IMR-90 (cell line): ENCODE measurements around the gene SRSF4. TPM values are rescaled to one million over a fixed set of nuclear protein-coding genes. Genes with fewer than 3 reads are reported as not detected.

Source experiments
- ATAC-seq: fragments of 200-7000 bp; cut with Tn5 transposase; 2 replicates; pipeline ENCODE4 v1.9.1; 2020; ENCODE audit warnings: low read depth, mild to moderate bottlenecking, moderate library complexity
- BruUV-seq: library from RNA; stranded (reverse); fragments of 400-500 nt; replicated peaks from 2 replicates; lab custom pipeline; 2021; lab: Mats Ljungman, UMichigan
- CTCF ChIA-PET: fragments of 300-600 bp; formaldehyde crosslinking; extraction: SDS; loops from one replicate; lab custom pipeline; 2021; ENCODE audit warnings: antibody characterized with exemption; lab: Yijun Ruan, JAX
- POLR2A ChIA-PET: fragments of 300-600 bp; sonication (Branson Sonifier 250); formaldehyde crosslinking; loops from one replicate; lab custom pipeline; 2022; ENCODE audit warnings: antibody characterized with exemption; ENCODE audit not compliant: unreplicated experiment; lab: Charles Lee
- DNase-seq: peaks from one replicate; pipeline ENCODE4 v3.0.0; 2013
- H2AFZ ChIP-seq: replicated peaks from 2 replicates; pipeline ENCODE3; 2013; ENCODE audit warnings: low read length, mild to moderate bottlenecking; ENCODE audit not compliant: poor library complexity
- H2AK5ac ChIP-seq: 2 replicates; pipeline ENCODE4 v1.6.1; 2013; ENCODE audit warnings: low read depth, low read length, inconsistent platforms
- H2AK9ac ChIP-seq: replicated peaks from 2 replicates; pipeline ENCODE3; 2013; ENCODE audit warnings: mild to moderate bottlenecking, low read depth, low read length, moderate library complexity; ENCODE audit not compliant: poor library complexity
- H2BK120ac ChIP-seq: 2 replicates; pipeline ENCODE4 v1.6.1; 2013; ENCODE audit warnings: low read depth, low read length, inconsistent platforms
- H2BK15ac ChIP-seq: 3 replicates; pipeline ENCODE4 v1.6.1; 2013; ENCODE audit warnings: low read depth, low read length, inconsistent platforms
- H2BK20ac ChIP-seq: 2 replicates; pipeline ENCODE4 v1.6.1; 2013; ENCODE audit warnings: low read depth, mild to moderate bottlenecking, inconsistent platforms, low read length, moderate library complexity
- H2BK5ac ChIP-seq: 2 replicates; pipeline ENCODE4 v1.6.1; 2013; ENCODE audit warnings: mild to moderate bottlenecking, low read depth, low read length, inconsistent platforms; ENCODE audit not compliant: poor library complexity, severe bottlenecking
- H3K14ac ChIP-seq: replicated peaks from 2 replicates; pipeline ENCODE4 v1.6.1; 2013; ENCODE audit warnings: low read depth, low read length, inconsistent platforms
- H3K18ac ChIP-seq: 2 replicates; pipeline ENCODE4 v1.6.1; 2013; ENCODE audit warnings: low read depth, low read length, control low read depth
- H3K23ac ChIP-seq: 2 replicates; pipeline ENCODE4 v1.6.1; 2013; ENCODE audit warnings: low read depth, low read length, inconsistent platforms
- H3K27ac ChIP-seq: 2 replicates; pipeline ENCODE4 v1.5.1; 2013; ENCODE audit warnings: mild to moderate bottlenecking, control low read depth, low read length; ENCODE audit not compliant: insufficient read depth
- H3K27me3 ChIP-seq: 2 replicates; pipeline ENCODE4 v1.6.1; 2013; ENCODE audit warnings: low read length; ENCODE audit not compliant: control insufficient read depth, insufficient read depth
- H3K36me3 ChIP-seq: 2 replicates; pipeline ENCODE4 v1.6.1; 2013; ENCODE audit warnings: low read length, mixed read lengths; ENCODE audit not compliant: control insufficient read depth, insufficient read depth
- H3K4ac ChIP-seq: 2 replicates; pipeline ENCODE4 v1.6.1; 2013; ENCODE audit warnings: low read depth, low read length, inconsistent platforms
- H3K4me1 ChIP-seq: 2 replicates; pipeline ENCODE4 v1.6.1; 2013; ENCODE audit warnings: low read length, mixed read lengths; ENCODE audit not compliant: control insufficient read depth, insufficient read depth
- H3K4me2 ChIP-seq: 2 replicates; pipeline ENCODE4 v1.6.1; 2013; ENCODE audit warnings: low read depth, mild to moderate bottlenecking, control low read depth, low read length, moderate library complexity
- H3K4me3 ChIP-seq: 2 replicates; pipeline ENCODE4 v1.5.1; 2013; ENCODE audit warnings: low read depth, mild to moderate bottlenecking, control low read depth, low read length, moderate library complexity; ENCODE audit not compliant: insufficient read depth
- H3K56ac ChIP-seq: 2 replicates; pipeline ENCODE4 v1.6.1; 2013; ENCODE audit warnings: low read length, inconsistent platforms; ENCODE audit not compliant: insufficient read depth; ENCODE audit errors: extremely low read depth
- H3K79me1 ChIP-seq, 2 experiments: 2 replicates each; pipeline ENCODE4 v1.6.1; 2013; ENCODE audit warnings: low read length in 2 of 2, inconsistent platforms in 1 of 2, low read depth in 1 of 2
- H3K9ac ChIP-seq: 2 replicates; pipeline ENCODE4 v1.6.1; 2013; ENCODE audit warnings: low read depth, low read length, control low read depth
- H3K9me1 ChIP-seq: 2 replicates; pipeline ENCODE4 v1.6.1; 2013; ENCODE audit warnings: low read length, inconsistent platforms; ENCODE audit not compliant: insufficient read depth
- H3K9me3 ChIP-seq: 2 replicates; pipeline ENCODE4 v1.6.1; 2013; ENCODE audit warnings: low read length; ENCODE audit not compliant: control insufficient read depth, insufficient read depth
- H4K20me1 ChIP-seq: 2 replicates; pipeline ENCODE4 v1.6.1; 2013; ENCODE audit warnings: low read length, inconsistent platforms; ENCODE audit not compliant: insufficient read depth
- H4K5ac ChIP-seq: 2 replicates; pipeline ENCODE4 v1.6.1; 2013; ENCODE audit warnings: mild to moderate bottlenecking, low read depth, low read length, control low read depth
- H4K8ac ChIP-seq, 2 experiments: 2 replicates each; pipeline ENCODE4 v1.6.1; 2013; ENCODE audit warnings: low read depth in 2 of 2, low read length in 2 of 2, control low read depth in 1 of 2, inconsistent platforms in 1 of 2
- H4K91ac ChIP-seq: 2 replicates; pipeline ENCODE4 v1.6.1; 2013; ENCODE audit warnings: low read depth, low read length, inconsistent platforms; ENCODE audit not compliant: insufficient read depth
- BHLHE40 ChIP-seq: fragments of 150-350 bp; IDR thresholded peaks from 2 replicates; pipeline ENCODE4 v1.6.1; 2016; ENCODE audit warnings: mild to moderate bottlenecking, low read depth, low read length
- CEBPB ChIP-seq: IDR thresholded peaks from 2 replicates; pipeline ENCODE4 v1.6.1; 2012; ENCODE audit warnings: low read depth, low read length, improper control_type of control experiment
- CHD1 ChIP-seq: IDR thresholded peaks from 2 replicates; pipeline ENCODE4 v1.6.1; 2012; ENCODE audit warnings: low read depth, low read length, improper control_type of control experiment
- FOS ChIP-seq: fragments of 150-350 bp; IDR thresholded peaks from 2 replicates; pipeline ENCODE4 v1.6.1; 2016; ENCODE audit warnings: low read depth, low read length
- MAFK ChIP-seq: IDR thresholded peaks from 2 replicates; pipeline ENCODE4 v1.6.1; 2012; ENCODE audit warnings: low read depth, low read length, improper control_type of control experiment
- MAZ ChIP-seq: IDR thresholded peaks from 2 replicates; pipeline ENCODE4 v1.6.1; 2012; ENCODE audit warnings: low read depth, mild to moderate bottlenecking, low read length, improper control_type of control experiment, moderate library complexity, borderline replicate concordance
- MXI1 ChIP-seq: IDR thresholded peaks from 2 replicates; pipeline ENCODE4 v1.6.1; 2012; ENCODE audit warnings: low read depth, mild to moderate bottlenecking, low read length, moderate library complexity, borderline replicate concordance
- NFE2L2 ChIP-seq: fragments of 150-350 bp; IDR thresholded peaks from 2 replicates; pipeline ENCODE4 v1.6.1; 2016; ENCODE audit warnings: low read depth, mild to moderate bottlenecking, low read length
- POLR2A ChIP-seq: IDR thresholded peaks from 2 replicates; pipeline ENCODE4 v1.6.1; 2012; ENCODE audit warnings: mild to moderate bottlenecking, low read depth, low read length
- RAD21 ChIP-seq: IDR thresholded peaks from 2 replicates; pipeline ENCODE4 v1.6.1; 2012; ENCODE audit warnings: low read length, improper control_type of control experiment
- RCOR1 ChIP-seq: IDR thresholded peaks from 2 replicates; pipeline ENCODE4 v1.6.1; 2012; ENCODE audit warnings: mild to moderate bottlenecking, low read length, improper control_type of control experiment; ENCODE audit not compliant: insufficient replicate concordance
- RFX5 ChIP-seq: IDR thresholded peaks from 2 replicates; pipeline ENCODE4 v1.8.0; 2012; ENCODE audit warnings: low read depth, mild to moderate bottlenecking, low read length, moderate library complexity
- SMC3 ChIP-seq: fragments of 150-350 bp; IDR thresholded peaks from 2 replicates; pipeline ENCODE4 v1.6.1; 2016; ENCODE audit warnings: low read depth, mild to moderate bottlenecking, antibody characterized with exemption, low read length, moderate library complexity
- WGBS, 2 experiments: methylation state at CpG; one replicate each; pipeline versions ENCODE4 v1.1.5 to v1.1.7; 2013; ENCODE audit warnings: missing lambda C conversion rate in 2 of 2; ENCODE audit not compliant: insufficient read length in 1 of 2; ENCODE audit errors: extremely low coverage in 2 of 2; 5-methylcytosine and 5-hydroxymethylcytosine counted together
- dilution Hi-C: fragments of 300-500 bp; cut with HindIII; formaldehyde crosslinking; loops from one replicate; pipeline ENCODE4 v1.14.3; 2018; ENCODE audit warnings: low sequenced_read_pairs; ENCODE audit not compliant: unreplicated experiment
- in situ Hi-C: fragments of 300-500 bp; cut with MboI; formaldehyde crosslinking; loops from 3 replicates; pipeline ENCODE4 v1.14.3; 2019; ENCODE audit warnings: low sequenced_read_pairs, inconsistent platforms, mixed read lengths
- intact Hi-C: fragments of 100-400 bp; cut with micrococcal nuclease; formaldehyde crosslinking; loops from 2 replicates; pipeline ENCODE4 v1.10.0; 2022
- polyA plus RNA-seq, 3 experiments: library from polyadenylated mRNA; depleted of rRNA; stranded (reverse); fragments of >200 nt; gene quantifications; 2 replicates each; pipeline ENCODE4 v1.2.3, GENCODE V29; 2012; ENCODE audit warnings: low replicate concordance in 1 of 3
- total RNA-seq: library from RNA; depleted of rRNA; stranded (reverse); fragments of >200 nt; gene quantifications from 2 replicates; pipeline ENCODE4 v1.2.3, GENCODE V29; 2012
- TF ChIP-seq, protein P1 (sequence below): fragments of 150-350 bp; IDR thresholded peaks from 2 replicates; pipeline ENCODE4 v1.6.1; 2016; ENCODE audit warnings: low read depth, mild to moderate bottlenecking, low read length, moderate library complexity, borderline replicate concordance
- TF ChIP-seq, protein P2 (sequence below): fragments of 150-350 bp; IDR thresholded peaks from 2 replicates; pipeline ENCODE4 v1.6.1; 2017; ENCODE audit warnings: mild to moderate bottlenecking, antibody characterized with exemption, low read length, low read depth
- TF ChIP-seq, protein P3 (sequence below): conservative IDR thresholded peaks from 2 replicates; pipeline ENCODE4 v1.5.1; 2012; ENCODE audit warnings: mild to moderate bottlenecking, low read depth, low read length, improper control_type of control experiment

SRSF4 gene
- total and polyA plus RNA-seq, 2 of the 4 experiments (the other 2 are of a cell fraction), result 20.8 to 48.5 TPM

DNA sequence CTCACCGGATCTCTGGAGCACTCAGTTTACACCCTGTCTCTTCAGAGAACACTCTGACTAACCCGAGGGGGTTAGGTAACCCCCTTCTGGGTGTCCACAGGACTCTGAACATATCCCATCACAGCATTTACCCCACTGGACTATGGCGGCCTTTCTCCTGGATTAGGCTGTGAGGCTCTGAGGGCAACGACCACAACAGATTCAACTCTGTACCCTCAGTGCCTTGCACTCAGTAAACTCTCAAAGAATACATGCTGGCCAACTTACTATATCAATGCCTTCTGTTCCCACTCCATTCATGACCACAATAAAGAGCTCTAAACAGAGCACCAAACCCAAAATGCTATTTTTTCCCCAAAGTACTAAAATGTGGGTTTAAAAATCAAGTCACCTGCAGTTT, 43.7 kb upstream of the SRSF4 start:
- Histone ChIP-seq H4K91ac (no peak overlapping the region), H2BK15ac (no peak overlapping the region), H3K4me2 (no peak overlapping the region), H3K4me1 (peaks cover 4% of the 10 kb centered on the region), H2AK5ac (no peak overlapping the region), H2BK120ac (no peak overlapping the region), H3K56ac (no peak overlapping the region), H3K4me3 (no peak overlapping the region), H2AK9ac (no peak overlapping the region), H3K9ac (no peak overlapping the region), H3K4ac (no peak overlapping the region), H2BK20ac (no peak overlapping the region), H2AFZ (no peak overlapping the region), H3K14ac (no peak overlapping the region), H3K23ac (no peak overlapping the region), H3K9me1 (peaks cover 5% of the 10 kb centered on the region; the same call in 1 of the 2 replicates), H3K9me3 (no peaks in the 10 kb centered on the region), H3K27ac (no peak overlapping the region), H4K20me1 (no peaks in the 10 kb centered on the region; the same call in 1 of the 2 replicates), H4K5ac (no peak overlapping the region), H3K79me1 (peaks cover 36% of the 10 kb centered on the region in 2 experiments), H3K27me3 (no peaks in the 10 kb centered on the region), H3K36me3 (peaks cover 6% of the 10 kb centered on the region), H2BK5ac (no peak overlapping the region), H4K8ac (no peak overlapping the region), H3K18ac (no peak overlapping the region)
- ChIA-PET CTCF (interaction anchor here (0.6 kb wide), 1 partner anchor 23 kb away, joined by 3 read pairs; no protein-coding TSS in a partner anchor), POLR2A (no interaction called here)
- dilution Hi-C loops, result no loop called here
- TF ChIP-seq FOS (no peak), RAD21 (no peak), BHLHE40 (no peak), POLR2A (no peak), CEBPB (no peak), MXI1 (no peak), RFX5 (no peak), MAFK (no peak), CHD1 (no peak), NFE2L2 (no peak), SMC3 (no peak), MAZ (no peak), RCOR1 (no peak)
- TF ChIP-seq, protein P1, sequence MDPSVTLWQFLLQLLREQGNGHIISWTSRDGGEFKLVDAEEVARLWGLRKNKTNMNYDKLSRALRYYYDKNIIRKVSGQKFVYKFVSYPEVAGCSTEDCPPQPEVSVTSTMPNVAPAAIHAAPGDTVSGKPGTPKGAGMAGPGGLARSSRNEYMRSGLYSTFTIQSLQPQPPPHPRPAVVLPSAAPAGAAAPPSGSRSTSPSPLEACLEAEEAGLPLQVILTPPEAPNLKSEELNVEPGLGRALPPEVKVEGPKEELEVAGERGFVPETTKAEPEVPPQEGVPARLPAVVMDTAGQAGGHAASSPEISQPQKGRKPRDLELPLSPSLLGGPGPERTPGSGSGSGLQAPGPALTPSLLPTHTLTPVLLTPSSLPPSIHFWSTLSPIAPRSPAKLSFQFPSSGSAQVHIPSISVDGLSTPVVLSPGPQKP, result no peak
- TF ChIP-seq, protein P2, sequence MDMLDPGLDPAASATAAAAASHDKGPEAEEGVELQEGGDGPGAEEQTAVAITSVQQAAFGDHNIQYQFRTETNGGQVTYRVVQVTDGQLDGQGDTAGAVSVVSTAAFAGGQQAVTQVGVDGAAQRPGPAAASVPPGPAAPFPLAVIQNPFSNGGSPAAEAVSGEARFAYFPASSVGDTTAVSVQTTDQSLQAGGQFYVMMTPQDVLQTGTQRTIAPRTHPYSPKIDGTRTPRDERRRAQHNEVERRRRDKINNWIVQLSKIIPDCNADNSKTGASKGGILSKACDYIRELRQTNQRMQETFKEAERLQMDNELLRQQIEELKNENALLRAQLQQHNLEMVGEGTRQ, result no peak
- TF ChIP-seq, protein P3, sequence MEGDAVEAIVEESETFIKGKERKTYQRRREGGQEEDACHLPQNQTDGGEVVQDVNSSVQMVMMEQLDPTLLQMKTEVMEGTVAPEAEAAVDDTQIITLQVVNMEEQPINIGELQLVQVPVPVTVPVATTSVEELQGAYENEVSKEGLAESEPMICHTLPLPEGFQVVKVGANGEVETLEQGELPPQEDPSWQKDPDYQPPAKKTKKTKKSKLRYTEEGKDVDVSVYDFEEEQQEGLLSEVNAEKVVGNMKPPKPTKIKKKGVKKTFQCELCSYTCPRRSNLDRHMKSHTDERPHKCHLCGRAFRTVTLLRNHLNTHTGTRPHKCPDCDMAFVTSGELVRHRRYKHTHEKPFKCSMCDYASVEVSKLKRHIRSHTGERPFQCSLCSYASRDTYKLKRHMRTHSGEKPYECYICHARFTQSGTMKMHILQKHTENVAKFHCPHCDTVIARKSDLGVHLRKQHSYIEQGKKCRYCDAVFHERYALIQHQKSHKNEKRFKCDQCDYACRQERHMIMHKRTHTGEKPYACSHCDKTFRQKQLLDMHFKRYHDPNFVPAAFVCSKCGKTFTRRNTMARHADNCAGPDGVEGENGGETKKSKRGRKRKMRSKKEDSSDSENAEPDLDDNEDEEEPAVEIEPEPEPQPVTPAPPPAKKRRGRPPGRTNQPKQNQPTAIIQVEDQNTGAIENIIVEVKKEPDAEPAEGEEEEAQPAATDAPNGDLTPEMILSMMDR, result no peak
- ATAC-seq (no peak), DNase-seq (no peak)
- in situ Hi-C loops, result no loop called here
- WGBS, 2 experiments, result 86% methylated on average over 2 of the region's 4 CpGs; no CpG with 5 or more reads in 1 of the 2 experiments
- intact Hi-C loops, result no loop called here
- no TSS peak for BruUV-seq
